ENCODE data around the gene RNF115.

Gene RNF115

DNA sequence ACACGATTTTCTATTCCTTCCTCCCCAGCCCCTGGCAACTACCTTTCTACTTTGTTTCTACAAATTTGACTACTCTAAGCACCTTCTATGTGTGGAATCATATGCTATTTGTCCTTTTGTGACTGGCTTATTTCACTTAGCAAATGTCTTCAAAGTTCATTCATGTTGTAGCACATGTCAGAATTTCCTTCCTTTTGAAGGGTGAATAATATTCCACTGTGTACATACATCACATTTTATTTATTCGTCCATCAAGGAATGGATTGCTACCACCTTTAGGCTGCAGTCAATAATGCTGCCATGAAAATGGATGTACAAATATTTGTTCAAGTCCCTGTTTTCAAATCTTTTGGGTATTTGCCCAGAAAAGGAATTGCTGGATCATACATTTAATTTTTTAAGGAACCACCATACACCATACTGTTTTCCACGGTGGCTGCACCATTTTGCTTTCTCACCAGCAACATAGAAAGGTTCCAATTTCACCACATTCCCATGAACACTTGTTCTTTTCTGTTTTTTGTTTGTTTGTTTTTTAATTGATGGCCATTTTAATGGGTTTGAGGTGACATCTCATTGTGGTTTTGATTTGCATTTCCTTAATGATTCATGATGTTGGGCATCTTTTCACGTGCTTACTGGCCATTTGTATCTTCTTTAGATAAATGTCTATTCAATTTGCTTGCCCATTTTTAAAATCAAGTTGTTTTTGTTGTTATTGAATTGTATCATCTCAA is 113.4 kb downstream of the RNF115 start:
- no peak for DNase-seq
- in situ Hi-C loops (cut with MboI; ENCODE audit: low pct_unique_long_range_greater_than_20kb, low sequenced_read_pairs) = no loop called here

DNA sequence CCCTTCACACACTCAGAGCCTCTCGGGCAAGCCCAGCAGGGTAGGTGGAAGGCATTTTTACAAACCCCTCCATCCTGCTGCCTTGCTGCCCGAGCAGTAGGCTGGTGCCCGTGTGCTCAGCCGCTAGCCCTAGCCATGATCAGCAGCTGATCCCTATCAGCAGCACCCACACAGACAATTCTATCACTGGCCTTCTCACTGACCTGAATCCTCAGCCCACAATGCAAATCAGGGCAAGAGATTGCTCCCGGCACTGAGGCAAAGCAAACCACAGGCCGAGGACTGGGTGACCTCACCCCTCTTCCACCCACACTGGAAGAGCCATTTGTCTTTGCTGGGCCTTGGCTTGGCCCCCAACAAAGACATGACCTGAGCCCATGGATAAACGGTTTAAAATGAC is 115.8 kb downstream of the RNF115 start:
- no peak for DNase-seq
- in situ Hi-C loops (cut with MboI; ENCODE audit: low pct_unique_long_range_greater_than_20kb, low sequenced_read_pairs) = no loop called here

DNA sequence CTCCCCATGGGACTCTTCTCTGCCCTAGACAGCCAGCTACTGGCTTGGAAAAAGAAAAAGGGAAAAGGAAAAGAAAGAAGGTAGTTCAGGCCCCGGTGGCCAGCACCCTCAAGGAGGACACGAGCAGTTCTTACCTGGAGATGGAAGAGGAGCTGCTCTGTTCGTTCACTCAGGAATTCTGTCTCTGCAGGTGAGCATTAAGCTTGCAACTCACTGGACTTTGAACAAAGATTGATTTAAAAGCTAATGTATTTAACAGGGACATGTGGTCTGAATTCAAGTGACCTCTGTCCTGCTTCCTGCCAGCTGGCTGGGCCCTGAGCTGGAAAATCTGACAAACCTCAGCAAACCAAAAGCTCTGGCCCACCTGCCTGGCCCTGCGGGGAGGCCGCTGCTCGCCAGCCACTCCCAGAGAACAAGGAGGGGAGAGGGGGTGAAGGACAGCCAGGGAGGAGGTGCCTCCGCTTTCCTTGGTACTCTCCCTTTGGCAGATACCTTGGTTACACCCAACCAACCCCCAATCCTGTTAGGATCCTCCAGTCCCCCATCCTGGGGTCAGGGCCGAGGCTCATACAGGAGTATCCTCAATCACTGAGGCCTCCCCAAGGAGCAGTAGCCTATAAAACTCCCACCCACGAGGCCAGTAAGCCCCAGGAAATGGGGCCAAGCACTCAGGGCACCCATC is 116.6 kb downstream of the RNF115 start, which contains the start of gene PDZK1:
PDZK1 (minus strand) TSS at position 186 of the 685 bp plus-strand sequence. CDS start 19,347 bp downstream, outside the sequence.
- no peak for DNase-seq
- in situ Hi-C loops (cut with MboI; ENCODE audit: low pct_unique_long_range_greater_than_20kb, low sequenced_read_pairs) = no loop called here

DNA sequence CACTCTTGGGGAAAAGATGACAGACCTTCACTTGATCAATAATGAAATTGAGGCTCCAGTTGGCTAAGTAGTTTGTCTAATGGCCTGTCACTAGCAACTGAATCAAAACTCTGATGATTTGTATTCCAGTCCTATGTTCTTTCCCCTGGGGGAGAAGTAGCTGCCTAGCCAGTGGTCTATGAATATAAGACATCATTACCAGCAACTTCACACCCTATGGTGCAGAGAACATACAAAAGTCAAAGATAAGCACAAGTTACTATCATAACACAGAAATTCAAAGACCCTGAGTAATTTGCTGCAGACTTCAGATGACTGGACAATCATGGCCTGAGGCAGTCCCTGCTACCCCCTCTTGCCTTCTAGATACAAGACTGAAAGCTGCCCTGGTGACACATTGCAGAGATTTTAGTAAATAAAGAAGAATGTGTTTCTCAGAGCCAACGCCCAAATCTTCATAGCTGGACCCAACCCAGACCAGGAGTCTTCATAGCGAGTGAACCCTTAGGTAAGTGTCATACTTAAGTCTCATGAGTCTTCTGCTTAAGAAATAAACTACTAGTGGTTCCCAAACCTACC is 117.7 kb downstream of the RNF115 start:
- DNase-seq = no peak
- in situ Hi-C loops (cut with MboI; ENCODE audit: low pct_unique_long_range_greater_than_20kb, low sequenced_read_pairs) = no loop called here

DNA sequence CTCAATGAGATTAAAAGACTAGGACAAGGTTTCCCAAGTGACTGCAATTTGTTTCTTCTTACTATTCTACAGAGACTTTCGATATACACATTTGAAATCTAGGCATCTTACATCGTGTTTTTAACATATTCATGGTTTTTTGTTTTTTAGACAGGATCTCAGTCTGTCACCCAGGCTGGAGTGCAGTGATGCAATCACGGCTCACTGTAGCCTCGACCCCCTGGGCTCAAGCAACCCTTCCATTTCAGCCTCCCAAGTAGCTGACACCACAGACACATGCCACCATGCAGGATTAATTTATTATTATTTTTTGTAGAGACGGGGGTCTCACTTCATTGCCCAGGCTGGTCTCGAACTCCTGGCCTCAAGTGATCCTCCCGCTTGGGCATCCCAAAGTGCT is 118.3 kb downstream of the RNF115 start:
- in situ Hi-C loops (cut with MboI; ENCODE audit: low pct_unique_long_range_greater_than_20kb, low sequenced_read_pairs) = no loop called here

DNA sequence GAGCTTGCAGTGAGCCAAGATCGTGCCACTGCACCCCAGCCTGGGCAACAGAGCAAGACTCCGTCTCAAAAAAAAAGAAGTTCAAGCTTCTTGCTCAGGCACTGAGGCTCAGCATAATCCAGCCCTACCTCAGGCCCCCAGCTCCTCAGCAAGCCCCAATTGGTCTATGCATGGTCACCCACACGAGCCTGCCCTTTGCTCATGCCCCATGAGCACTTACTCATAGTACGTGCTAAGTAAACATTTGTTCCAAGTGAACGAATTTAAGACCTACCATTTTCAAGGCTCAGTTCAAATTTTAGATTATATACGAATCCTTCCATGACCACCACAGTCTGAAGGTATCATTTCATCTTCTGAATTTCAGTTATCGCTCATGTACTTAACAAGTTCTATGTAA is 121.1 kb downstream of the RNF115 start:
- in situ Hi-C loops (cut with MboI; ENCODE audit: low pct_unique_long_range_greater_than_20kb, low sequenced_read_pairs) = no loop called here
- no peak for DNase-seq

More for the DNA sequence above, 118.3 kb downstream of the RNF115 start:
- no peak for DNase-seq

DNA sequence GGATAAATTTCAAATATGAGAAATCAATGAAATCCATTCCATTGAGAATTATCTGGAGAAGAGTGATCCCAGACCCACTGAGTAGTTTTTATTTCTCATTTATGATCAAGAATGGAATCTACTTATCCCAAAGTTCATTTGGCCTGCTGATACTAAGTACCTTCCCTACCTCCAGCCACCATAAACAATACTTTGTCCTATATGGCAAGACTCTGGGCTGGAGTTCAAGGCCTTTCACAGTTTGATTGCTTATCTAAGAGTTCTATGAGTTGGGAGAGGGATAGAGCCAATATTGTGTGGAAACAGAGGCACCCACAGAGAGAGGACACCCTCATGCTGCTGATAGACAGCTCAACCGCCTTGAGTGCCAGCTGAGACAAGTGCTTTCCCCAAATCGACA is 121.8 kb downstream of the RNF115 start:
- in situ Hi-C loops (cut with MboI; ENCODE audit: low pct_unique_long_range_greater_than_20kb, low sequenced_read_pairs) = no loop called here
- DNase-seq = no peak

DNA sequence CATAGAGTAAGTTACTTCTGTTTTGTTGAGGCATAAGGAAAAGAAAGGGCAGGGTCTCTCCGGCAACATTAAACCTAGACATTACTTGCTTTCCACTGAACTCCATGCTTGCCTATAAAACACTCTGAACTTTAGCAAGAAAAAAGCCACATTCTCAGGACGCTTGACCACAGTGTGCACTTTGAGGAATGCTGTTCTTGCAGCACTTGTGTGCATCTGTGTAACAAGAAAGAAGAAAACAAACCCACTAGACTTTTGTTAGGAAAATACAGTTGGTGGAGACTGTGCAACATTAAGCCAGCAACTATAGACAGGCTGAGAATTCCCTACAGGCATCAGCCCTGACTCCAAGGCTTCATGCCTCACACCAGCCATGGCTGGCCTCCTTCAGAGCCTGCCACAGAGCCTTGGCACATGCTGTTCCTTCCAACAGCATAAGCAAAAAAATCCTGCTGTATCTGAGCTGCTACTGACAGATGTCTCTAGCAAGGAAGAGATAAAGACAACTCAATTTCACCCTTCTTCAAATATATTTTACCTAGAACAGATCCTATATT is 122.5 kb downstream of the RNF115 start:
- in situ Hi-C loops (cut with MboI; ENCODE audit: low pct_unique_long_range_greater_than_20kb, low sequenced_read_pairs) = no loop called here
- no peak for DNase-seq

DNA sequence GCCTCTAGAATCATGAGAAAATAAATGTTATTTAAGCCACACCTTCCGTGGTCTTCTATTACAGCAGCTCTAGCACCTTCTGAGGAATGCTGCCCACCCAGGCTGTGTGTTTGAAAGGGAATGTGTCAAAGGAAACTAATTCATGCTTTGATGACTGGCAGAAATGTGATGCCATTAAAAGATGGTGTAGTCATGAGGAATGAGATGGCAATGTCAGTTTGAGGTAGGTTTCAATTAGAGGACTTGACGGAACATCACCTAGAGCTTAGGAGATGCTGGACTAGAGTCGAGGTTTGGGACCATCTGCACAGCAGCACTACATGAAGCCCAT is 127.3 kb downstream of the RNF115 start:
- DNase-seq = no peak

DNA sequence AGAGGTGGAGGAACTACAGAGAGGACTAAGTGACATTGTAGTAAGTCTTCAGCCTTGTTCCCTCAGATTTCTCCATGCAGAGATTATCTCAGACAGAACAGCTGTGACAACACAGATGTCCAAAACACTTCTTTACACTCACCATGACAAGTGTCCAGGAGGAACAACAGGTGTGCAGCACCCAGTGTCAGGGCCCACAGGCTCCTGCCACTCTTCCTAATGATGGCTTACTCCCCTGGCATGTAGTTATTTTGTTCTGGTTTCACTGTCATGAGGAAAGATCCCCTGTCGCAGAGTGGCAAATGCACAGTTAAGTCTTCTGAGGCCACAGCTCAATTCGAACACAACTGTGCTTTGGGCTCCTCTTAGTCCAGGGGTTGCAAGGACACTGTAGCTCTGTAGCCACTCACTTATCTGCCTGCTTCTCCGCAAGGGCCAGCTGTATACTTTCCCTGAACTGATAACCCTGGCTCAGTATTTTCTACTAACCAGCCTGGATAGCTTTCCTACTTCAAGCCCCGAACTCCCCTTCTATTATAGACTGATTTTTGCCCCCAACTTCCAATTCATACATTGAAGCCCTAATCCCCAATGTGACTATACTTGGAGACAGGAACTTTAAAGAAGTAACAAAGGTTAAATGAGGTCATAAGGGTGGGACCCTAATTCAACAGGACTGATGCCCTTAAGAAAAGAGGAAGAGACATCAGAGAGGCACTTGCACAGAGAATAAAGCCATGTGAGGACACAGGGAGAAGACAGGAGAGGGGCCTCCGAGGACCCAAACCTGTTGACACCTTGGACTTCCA is 127.9 kb downstream of the RNF115 start:
- in situ Hi-C loops (cut with MboI; ENCODE audit: low pct_unique_long_range_greater_than_20kb, low sequenced_read_pairs) = no loop called here
- peak; percentile 59 for DNase-seq

More for the DNA sequence above, 127.3 kb downstream of the RNF115 start:
- in situ Hi-C loops (cut with MboI; ENCODE audit: low pct_unique_long_range_greater_than_20kb, low sequenced_read_pairs) = no loop called here

DNA sequence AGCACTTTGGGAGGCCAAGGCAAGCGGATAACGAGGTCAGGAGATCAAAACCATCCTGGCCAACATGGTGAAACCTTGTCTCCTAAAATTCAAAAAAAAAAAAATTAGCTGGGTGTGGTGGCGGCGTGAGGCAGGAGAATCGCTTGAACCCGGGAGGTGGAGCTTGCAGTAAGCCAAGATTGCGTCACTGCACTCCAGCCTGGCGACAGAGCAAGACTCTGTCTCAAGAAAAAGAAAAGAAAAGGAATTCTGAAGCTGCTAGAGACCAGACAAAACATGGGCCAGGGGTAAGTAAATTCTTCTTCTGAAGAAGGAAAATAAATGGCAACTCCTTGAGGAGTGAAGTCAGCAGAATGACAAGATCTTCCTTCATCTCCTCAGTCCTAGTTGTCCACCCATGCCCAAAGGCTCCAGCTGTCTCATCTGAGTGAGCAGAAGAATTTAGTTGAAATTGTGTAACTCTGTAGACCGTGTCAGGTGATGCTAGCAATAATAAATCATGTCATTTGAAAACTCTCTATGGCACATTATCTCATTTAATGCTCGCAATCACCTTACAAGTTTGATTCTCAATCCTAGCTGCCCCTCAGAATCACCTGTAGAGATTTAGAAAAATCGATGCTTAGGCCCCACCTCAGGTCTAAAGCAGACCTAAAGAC is 131.0 kb downstream of the RNF115 start:
- in situ Hi-C loops (cut with MboI; ENCODE audit: low pct_unique_long_range_greater_than_20kb, low sequenced_read_pairs) = no loop called here
- no peak for DNase-seq

DNA sequence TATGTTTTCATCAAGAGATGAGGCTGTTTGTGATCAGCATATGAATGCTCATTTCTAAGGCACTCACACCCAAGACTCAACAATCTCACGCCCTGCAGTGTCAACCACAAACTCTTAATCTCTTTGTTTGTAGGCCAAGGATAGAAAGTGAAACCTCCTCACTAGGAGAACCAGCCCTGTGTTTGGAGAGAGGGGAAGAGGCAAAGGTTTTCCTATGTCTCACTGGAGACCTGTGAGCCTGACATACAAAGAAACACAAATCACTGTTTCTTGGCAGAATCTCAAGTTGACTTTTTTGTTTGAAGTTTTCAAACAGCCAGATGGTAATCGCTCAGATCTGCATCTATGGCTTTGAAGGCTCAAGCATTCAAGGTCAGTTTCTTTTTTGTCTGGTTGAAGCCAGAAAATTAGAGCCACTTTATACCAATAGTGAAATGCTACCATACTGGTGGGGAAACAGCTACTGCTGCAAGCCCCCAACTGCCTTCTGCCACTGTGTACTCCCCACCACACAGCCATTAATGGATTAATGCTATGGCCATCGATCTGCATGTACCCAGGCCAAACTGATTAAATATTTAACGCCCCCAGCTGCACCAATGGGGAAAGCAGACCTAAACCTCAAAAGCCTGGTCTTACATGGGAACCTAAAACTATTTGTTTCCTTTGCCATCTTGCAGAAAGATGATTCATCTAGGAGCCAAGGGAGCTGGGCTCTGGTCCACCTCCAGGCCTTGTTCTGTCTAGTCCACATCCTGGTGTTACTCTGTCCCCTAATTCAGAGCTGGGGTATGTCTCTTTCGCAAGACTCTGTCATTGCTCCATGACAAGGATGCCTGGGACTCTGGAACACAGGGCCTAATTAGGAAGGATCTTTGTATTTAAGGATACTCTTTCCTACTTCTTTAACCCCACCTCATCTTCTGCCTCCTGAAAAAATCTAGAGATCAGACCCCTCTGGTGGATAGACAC is 133.0 kb downstream of the RNF115 start:
- peak; percentile 32 for DNase-seq
- in situ Hi-C loops (cut with MboI; ENCODE audit: low pct_unique_long_range_greater_than_20kb, low sequenced_read_pairs) = no loop called here

DNA sequence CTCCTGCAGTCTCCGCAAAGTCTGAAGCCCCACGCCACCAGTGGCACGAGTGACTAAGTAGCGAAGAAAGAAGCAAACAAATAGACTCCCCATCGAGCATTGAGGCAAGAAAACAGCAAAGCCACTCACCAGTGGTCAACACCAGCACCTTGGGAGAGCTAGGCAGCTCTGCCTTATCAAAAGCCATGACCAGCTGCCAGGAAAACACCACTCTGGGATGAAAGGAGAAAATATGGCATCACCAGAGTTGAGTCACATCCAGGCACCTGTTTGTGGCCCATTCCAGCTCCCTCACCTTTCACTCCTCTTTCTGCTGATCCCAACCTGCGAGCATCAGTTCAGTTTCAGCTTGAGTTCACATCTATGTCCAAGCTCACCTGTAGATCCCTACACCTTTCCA is 134.0 kb downstream of the RNF115 start:
- DNase-seq = no peak
- in situ Hi-C loops (cut with MboI; ENCODE audit: low pct_unique_long_range_greater_than_20kb, low sequenced_read_pairs) = no loop called here

DNA sequence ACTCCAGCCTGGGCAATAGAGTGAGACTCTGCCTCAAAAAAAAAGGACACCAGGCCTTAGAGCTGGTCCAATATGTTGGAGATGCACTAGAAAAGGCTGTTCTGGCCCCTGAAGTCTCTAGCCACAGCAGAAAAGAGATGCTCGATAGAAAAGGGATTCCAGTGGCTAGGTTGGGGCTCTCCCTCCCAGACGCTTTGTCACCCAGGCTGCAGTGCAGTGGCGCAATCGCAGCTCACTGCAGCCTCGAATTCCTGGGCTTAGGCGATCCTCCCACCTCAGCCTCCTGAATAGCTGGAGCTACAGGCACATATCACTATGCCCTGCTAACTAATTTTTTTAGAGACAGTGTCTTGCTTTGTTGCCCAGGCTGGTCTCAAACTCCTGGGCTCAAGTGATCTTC is 135.0 kb downstream of the RNF115 start:
- DNase-seq = no peak
- in situ Hi-C loops (cut with MboI; ENCODE audit: low pct_unique_long_range_greater_than_20kb, low sequenced_read_pairs) = no loop called here
